Activated naive CD4-positive, alpha-beta T cell treated with anti-CD3 and anti-CD28 coated beads for 36 hours (primary cell): ENCODE data around the gene HOXA2. TPM values are rescaled to one million over a fixed set of nuclear protein-coding genes. Genes with fewer than 3 reads are reported as not detected.

ENCODE experiments used
- CTCF ChIA-PET: fragments of 350-600 bp; sonication (Branson Sonifier 250); formaldehyde crosslinking; loops from one replicate; lab custom pipeline; 2021; ENCODE audit warnings: antibody characterized with exemption; lab: Charles Lee
- DNase-seq: peaks from one replicate; pipeline ENCODE4 v3.0.0-alpha.2; 2020
- H3K27ac Mint-ChIP-seq: one replicate; pipeline ENCODE4 v1.8.0; 2021; ENCODE audit warnings: mild to moderate bottlenecking, mixed read lengths
- H3K27me3 Mint-ChIP-seq: one replicate; pipeline ENCODE4 v1.8.0; 2021; ENCODE audit warnings: low read depth, mixed read lengths
- H3K36me3 Mint-ChIP-seq: one replicate; pipeline ENCODE4 v1.8.0; 2021; ENCODE audit warnings: low read depth, mixed read lengths
- H3K4me1 Mint-ChIP-seq: one replicate; pipeline ENCODE4 v1.8.0; 2021; ENCODE audit warnings: low read depth, mixed read lengths
- H3K4me3 Mint-ChIP-seq: one replicate; pipeline ENCODE4 v1.8.0; 2021; ENCODE audit warnings: mild to moderate bottlenecking, moderate library complexity, mixed read lengths
- H3K9me3 Mint-ChIP-seq: one replicate; pipeline ENCODE4 v1.8.0; 2021; ENCODE audit warnings: mixed read lengths
- intact Hi-C: fragments of 100-400 bp; cut with micrococcal nuclease; formaldehyde crosslinking; loops from one replicate; pipeline ENCODE4 v1.15.1; 2023
- total RNA-seq, 2 experiments: library from RNA; stranded (reverse); gene quantifications; one replicate each; pipeline ENCODE4 v1.2.3, GENCODE V29; 2021

The HOXA2 gene
- total RNA-seq, 2 experiments from 2014 or later = not detected

- Mint-ChIP-seq H3K4me1 (no peaks in the 10 kb centered on the region), H3K9me3 (no peaks in the 10 kb centered on the region), H3K36me3 (no peaks in the 10 kb centered on the region), H3K4me3 (no peak overlapping the region), H3K27ac (no peak overlapping the region), H3K27me3 (peaks cover 5% of the 10 kb centered on the region)
- CTCF ChIA-PET = no interaction called here
- no peak for DNase-seq
- intact Hi-C loops = no loop called here
These were observed 17.0 kb upstream of the HOXA2 start for GRCh38 chr7:27119412-27119911.

GRCh38 chr7:27118580-27118979, 16.1 kb upstream of the HOXA2 start:
- no peak overlapping the region for H3K4me3 Mint-ChIP-seq
- CTCF ChIA-PET = interaction anchor here (1.2 kb wide), 1 partner anchor 91 kb away, joined by 3 read pairs; no protein-coding TSS in a partner anchor
- H3K4me1 Mint-ChIP-seq = no peaks in the 10 kb centered on the region
- DNase-seq = no peak
- no peaks in the 10 kb centered on the region for H3K36me3 Mint-ChIP-seq
- no peak overlapping the region for H3K27ac Mint-ChIP-seq
- H3K27me3 Mint-ChIP-seq = peaks cover 3% of the 10 kb centered on the region
- intact Hi-C loops = no loop called here
- no peaks in the 10 kb centered on the region for H3K9me3 Mint-ChIP-seq

GRCh38 chr7:27117887-27118491, 15.5 kb upstream of the HOXA2 start:
- DNase-seq = no peak
- Mint-ChIP-seq H3K27ac (no peak overlapping the region), H3K36me3 (no peaks in the 10 kb centered on the region), H3K4me3 (no peak overlapping the region), H3K4me1 (no peaks in the 10 kb centered on the region), H3K27me3 (peaks cover 2% of the 10 kb centered on the region), H3K9me3 (no peaks in the 10 kb centered on the region)
- CTCF ChIA-PET = interaction anchor here (0.5 to 1.2 kb wide), 2 partner anchors 14 to 92 kb away, joined by 3 to 4 read pairs; no protein-coding TSS in a partner anchor
- intact Hi-C loops = no loop called here

GRCh38 chr7:27116962-27117886, 14.7 kb upstream of the HOXA2 start:
- no peak for DNase-seq
- no peak overlapping the region for H3K27ac Mint-ChIP-seq
- CTCF ChIA-PET = interaction anchor here (0.5 to 1.2 kb wide), 4 partner anchors 13 to 92 kb away, joined by 3 to 4 read pairs (median 3); no protein-coding TSS in a partner anchor
- no peak overlapping the region for H3K4me3 Mint-ChIP-seq
- H3K9me3 Mint-ChIP-seq = no peaks in the 10 kb centered on the region
- peaks cover 2% of the 10 kb centered on the region for H3K27me3 Mint-ChIP-seq
- no peaks in the 10 kb centered on the region for H3K4me1 Mint-ChIP-seq
- H3K36me3 Mint-ChIP-seq = no peaks in the 10 kb centered on the region
- intact Hi-C loops = no loop called here

GRCh38 chr7:27116031-27116961, 13.8 kb upstream of the HOXA2 start:
- intact Hi-C loops = no loop called here
- Mint-ChIP-seq H3K36me3 (no peaks in the 10 kb centered on the region), H3K27me3 (peaks cover 2% of the 10 kb centered on the region), H3K27ac (no peak overlapping the region), H3K4me3 (no peak overlapping the region), H3K4me1 (no peaks in the 10 kb centered on the region), H3K9me3 (no peaks in the 10 kb centered on the region)
- CTCF ChIA-PET = interaction anchor here (0.9 to 1.1 kb wide), 2 partner anchors 12 to 63 kb away, joined by 3 read pairs; no protein-coding TSS in a partner anchor
- DNase-seq = no peak

GRCh38 chr7:27115221-27116026, 12.9 kb upstream of the HOXA2 start:
- Mint-ChIP-seq H3K9me3 (no peaks in the 10 kb centered on the region), H3K4me3 (no peak overlapping the region), H3K27ac (no peak overlapping the region), H3K36me3 (no peaks in the 10 kb centered on the region), H3K4me1 (no peaks in the 10 kb centered on the region), H3K27me3 (peaks cover 2% of the 10 kb centered on the region)
- CTCF ChIA-PET = no interaction called here
- no peak for DNase-seq
- intact Hi-C loops = no loop called here

GRCh38 chr7:27114881-27115220, 12.4 kb upstream of the HOXA2 start:
- H3K4me3 Mint-ChIP-seq = no peak overlapping the region
- intact Hi-C loops = no loop called here
- no peaks in the 10 kb centered on the region for H3K9me3 Mint-ChIP-seq
- DNase-seq = no peak
- CTCF ChIA-PET = no interaction called here
- H3K4me1 Mint-ChIP-seq = no peaks in the 10 kb centered on the region
- H3K27me3 Mint-ChIP-seq = peaks cover 3% of the 10 kb centered on the region
- no peaks in the 10 kb centered on the region for H3K36me3 Mint-ChIP-seq
- H3K27ac Mint-ChIP-seq = no peak overlapping the region

GRCh38 chr7:27113991-27114769, 11.7 kb upstream of the HOXA2 start:
- H3K9me3 Mint-ChIP-seq = no peaks in the 10 kb centered on the region

GRCh38 chr7:27112955-27113949, 10.8 kb upstream of the HOXA2 start:
- no peaks in the 10 kb centered on the region for H3K4me1 Mint-ChIP-seq
- H3K27ac Mint-ChIP-seq = no peak overlapping the region
- H3K36me3 Mint-ChIP-seq = no peaks in the 10 kb centered on the region
- no peaks in the 10 kb centered on the region for H3K9me3 Mint-ChIP-seq
- CTCF ChIA-PET = no interaction called here
- DNase-seq = no peak
- intact Hi-C loops = no loop called here
- no peak overlapping the region for H3K4me3 Mint-ChIP-seq
- peaks cover 5% of the 10 kb centered on the region for H3K27me3 Mint-ChIP-seq

More at GRCh38 chr7:27113991-27114769, 11.7 kb upstream of the HOXA2 start:
- CTCF ChIA-PET = no interaction called here
- intact Hi-C loops = no loop called here
- Mint-ChIP-seq H3K27ac (no peak overlapping the region), H3K4me1 (no peaks in the 10 kb centered on the region), H3K4me3 (no peak overlapping the region), H3K36me3 (no peaks in the 10 kb centered on the region), H3K27me3 (peaks cover 5% of the 10 kb centered on the region)
- DNase-seq = no peak

- Mint-ChIP-seq H3K4me1 (no peaks in the 10 kb centered on the region), H3K27me3 (peaks cover 5% of the 10 kb centered on the region), H3K36me3 (peaks cover 1% of the 10 kb centered on the region), H3K9me3 (no peaks in the 10 kb centered on the region), H3K4me3 (no peak overlapping the region), H3K27ac (no peak overlapping the region)
- intact Hi-C loops = no loop called here
- CTCF ChIA-PET = no interaction called here
- no peak for DNase-seq
These were observed 9.9 kb upstream of the HOXA2 start for GRCh38 chr7:27112361-27112760.
